GM21528 (cell line): ENCODE data around the gene DDX23.
"Not testable (repeated sequence)": the region's sequence is repeated elsewhere in the genome, so short reads cannot be mapped to it uniquely, and the experiment has no call there.

Experiments
- ATAC-seq: cut with Tn5 transposase; IDR thresholded peaks from one replicate; pipeline ENCODE4 v1.9.1; 2021; ENCODE audit warnings: mild to moderate bottlenecking, moderate library complexity; ENCODE audit not compliant: unreplicated experiment, low FRiP score

The DDX23 gene

DNA sequence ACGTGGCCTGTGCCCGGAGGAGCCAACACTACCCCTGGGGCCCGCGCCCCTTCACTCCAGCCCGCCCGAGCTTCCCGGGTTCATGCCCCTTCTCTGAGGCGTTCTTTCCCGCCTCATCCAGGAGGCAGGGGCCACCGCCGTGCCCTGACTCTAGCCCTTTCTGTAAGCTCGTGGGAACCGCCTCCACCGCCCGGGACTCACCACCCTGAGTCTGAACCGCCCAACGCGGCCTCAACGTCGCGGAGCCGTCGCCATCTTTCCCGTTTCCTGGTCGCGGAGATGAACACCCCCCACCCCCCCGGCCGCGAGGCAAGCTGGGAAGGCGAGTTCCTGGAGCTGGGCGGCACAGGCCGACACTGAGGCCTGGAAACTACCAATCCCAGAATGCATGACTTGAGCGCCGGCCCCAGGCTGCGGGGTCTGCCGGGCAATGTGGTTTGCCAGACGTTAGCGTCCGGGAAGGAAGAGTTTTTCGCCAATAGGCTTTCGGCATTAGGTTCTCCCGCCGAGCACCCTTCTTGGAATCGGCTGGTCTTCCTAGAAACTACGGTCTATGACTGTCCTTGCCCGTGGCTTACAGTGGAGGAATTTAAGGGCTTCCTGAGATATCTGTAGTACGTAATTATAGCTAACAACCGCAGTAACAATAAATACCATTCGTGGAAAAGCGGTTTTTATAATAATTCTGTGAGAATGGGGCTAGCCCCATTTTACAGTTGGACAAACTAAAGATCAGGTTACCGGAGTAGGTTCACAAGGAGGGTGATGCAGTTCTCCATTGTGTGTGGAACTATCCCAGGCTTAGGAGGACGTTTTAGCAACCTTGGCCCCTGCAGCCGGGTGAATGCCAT, at the start of gene DDX23:
Gene DDX23 (minus strand): TSS at position 281 of the 851 bp plus-strand sequence. CDS start 6,381 bp downstream, outside the sequence.
- ATAC-seq = peak; percentile 93

DNA sequence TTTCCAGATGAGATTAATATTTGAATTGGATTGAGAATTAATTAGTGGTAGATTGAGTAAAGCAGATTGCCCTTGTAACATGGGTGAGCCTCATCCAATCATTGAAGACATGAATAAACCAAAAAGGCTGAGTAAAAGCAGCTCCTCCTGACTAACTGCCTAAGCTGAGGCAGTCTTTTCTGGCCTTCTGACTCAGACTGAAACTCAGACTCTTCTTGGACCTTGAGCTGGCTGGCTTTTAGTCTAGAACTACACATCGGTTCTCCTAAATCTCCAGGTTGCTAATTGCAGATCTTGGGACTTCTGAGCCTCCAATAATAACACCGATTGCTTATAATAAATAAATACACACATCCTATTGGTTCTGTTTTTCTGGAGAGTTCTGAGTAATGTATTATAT, 49.3 kb upstream of the DDX23 start:
- ATAC-seq = no peak

DNA sequence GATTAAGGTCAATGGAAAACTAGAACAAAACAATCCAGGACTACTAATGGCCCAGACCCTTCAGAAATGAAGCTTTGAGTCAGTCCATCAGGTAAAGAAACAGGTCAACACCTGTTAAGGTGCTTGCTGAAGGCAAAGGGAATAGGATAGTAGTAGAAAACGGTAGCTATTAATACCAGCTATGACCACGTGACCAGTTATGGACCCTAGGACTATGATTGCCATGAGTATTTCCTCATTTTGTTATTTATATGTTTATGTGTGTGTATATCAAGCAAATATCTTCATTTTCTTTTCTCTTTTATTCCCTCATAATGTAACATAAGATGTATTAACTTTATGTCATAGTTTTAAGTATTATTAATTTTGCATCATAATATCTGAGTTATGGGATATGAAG, 47.7 kb upstream of the DDX23 start:
- no peak for ATAC-seq

DNA sequence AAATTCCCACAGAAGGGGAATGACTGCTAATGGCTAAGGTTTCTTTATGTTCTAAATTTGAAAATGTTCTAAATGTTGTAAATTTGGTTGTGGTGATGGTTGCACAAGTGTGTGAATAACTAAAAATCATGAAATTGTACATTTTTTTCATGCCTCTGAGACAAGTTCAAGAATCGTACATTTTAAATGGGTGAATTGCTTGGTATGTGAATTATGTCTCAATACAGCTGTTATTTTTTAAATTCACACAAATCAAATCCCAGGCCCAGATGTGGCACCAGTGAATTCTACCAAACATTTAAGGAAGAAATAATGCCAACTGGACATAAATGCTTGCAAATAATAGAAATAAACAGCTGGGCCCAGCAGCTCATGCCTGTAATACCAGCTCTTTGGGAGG, 42.3 kb upstream of the DDX23 start:
- no peak for ATAC-seq

DNA sequence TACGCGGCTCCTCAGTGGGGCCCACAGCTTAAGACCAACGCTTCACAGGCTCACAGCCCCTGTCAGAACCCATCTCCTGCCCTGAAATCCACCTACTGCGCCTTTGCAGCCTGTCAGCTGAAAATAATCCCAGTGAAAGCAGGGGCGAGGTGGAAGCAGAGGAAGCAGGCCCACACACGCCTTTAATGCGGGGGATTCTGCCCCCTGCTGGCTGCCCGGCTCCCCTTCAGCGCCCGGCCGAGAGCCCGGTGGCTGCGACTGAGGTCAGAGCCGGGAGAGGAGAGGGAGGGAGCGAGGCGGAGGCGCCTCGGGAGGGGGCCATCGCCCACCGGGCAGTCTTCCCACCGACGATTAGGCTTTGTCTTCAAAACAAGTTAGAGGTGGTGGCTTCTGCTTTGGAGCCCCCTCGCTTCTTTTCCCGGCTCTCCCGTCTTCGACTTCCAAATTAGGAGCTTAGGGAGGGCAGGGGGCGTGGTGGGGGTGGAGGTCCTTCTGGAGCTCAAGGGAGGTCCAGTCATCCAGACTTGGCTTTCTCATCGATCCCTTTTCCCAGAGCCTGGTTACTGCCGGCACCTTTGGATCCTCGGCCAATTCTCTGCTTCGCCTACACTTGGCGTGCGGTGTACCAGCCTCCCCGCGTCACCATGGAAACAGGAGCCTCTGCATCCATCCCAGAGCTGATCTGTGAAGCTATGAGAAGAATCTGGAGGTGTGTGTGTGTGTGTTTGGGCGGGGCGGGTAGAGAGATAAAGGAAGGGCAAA, 38.9 kb upstream of the DDX23 start:
- no peak for ATAC-seq

DNA sequence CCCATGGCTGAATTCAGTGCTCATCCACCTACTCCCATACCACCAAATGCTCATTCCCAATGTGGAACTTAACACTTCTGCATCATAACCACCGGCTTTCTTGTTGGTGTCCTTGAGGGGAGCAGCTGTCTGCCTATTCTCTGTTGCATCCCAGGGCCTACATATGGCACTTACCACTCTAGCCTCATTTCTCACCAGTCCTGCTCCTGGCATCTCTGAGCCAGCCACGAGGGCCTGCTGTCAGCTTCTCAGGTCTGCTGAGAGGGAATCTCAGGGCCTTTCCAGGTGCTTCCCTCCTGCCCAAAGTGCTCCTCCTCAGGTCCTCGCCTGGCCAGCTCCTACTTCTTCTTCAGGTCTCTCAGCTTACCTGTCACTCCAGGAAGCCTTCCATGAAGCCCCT, 37.7 kb upstream of the DDX23 start:
- no peak for ATAC-seq

DNA sequence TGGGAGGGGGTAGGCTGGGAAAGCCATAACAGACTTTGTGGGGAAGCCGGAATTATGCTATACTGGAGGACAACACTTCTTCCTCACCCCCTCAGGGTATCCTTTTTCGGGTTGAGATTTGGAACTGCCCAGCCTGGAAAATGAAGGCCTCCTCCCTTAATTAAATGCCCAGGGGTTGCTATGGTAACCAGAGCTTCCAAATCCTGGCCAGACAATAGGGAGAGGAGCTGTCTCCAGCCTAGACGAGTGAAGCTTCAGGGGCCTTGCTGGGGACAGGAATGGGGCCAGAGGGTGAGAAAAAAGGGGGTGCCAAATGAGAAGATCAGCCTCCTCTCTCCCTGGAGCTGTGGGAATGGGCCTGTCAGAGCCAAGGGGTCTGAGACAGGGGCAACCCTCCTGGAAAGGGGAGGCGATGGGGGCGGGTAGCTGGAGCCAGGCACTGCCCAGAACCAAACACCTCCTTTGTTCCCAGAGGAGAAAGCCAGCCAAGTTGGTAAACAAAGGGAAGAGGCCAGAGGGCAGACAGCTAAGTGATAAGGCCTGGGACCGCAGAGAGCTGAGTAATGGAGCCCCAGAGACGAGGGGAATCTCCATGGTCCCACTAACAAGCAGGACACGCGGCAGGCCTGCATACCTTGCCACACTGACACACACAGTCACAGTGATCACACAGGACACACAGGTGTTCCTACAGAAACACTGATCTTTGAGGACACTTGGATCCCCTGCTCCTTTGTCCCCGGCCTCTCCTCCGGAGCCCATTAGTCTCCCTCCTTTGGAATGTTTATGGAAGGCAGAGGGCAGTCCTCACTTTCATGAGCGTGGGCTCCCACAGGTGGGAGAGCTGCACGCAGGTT, 31.6 kb upstream of the DDX23 start:
- no peak for ATAC-seq

DNA sequence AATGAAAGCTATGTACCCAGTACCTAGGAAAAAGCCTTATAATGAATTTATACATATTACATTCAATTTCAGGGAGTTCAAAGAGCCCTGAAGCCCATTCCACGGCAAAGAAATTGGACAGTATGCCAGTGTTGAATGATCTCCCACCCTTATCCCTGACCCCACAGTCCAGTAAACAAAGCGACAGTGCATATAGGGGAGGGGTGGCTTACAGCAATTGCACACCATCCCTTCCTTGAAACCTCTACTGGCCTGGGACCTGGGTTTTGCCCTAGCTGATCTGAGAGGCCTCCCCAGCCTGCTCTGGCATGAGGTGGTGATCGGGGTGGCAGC, 31.0 kb upstream of the DDX23 start:
- ATAC-seq = no peak

DNA sequence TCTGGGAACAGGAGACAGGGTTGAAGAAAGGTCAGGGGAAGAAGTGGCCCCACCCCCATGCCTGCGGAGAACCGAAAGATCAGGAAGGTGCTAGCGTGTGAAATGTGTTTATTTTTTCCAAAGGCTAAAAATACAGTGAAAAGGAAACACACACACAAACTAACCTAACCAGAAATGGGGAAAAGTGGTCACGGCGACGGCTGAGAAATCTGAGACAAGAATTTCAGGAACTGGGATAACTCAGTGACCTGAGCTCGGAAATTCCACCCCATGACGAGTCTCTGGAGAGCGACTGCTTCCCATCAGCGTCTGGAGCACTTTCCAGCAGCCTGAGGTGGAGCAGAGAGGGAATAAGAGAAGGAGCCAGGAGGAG, 30.3 kb upstream of the DDX23 start:
- no peak for ATAC-seq

DNA sequence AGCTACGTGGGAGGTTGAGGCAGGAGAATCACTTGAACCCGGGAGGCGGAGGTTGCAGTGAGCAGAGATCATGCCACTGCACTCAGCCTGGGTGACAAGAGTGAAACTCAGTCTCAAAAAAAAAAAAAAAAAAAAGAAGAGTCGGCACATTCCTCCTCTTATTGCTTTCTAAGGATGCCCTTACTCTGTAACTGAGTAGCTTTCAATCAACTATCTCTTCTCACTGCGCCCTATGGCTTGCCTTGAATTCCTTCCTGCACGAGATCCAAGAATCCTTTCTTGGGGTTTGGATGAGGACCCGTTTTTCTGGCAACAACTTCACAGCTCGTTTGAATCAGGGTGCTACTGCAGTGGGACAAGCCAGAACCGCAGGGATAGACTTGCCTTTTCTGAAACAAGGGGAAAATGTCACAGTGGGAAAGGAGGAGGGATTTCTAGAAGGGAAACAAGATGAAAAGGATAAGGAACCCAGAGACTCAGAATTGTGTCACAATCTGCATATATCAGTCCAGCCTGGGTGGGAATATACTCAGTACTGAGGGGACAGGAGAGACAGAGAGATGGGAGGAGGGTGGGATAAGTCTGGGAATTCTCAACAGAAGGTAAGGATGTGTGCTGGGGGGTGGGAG, 29.8 kb upstream of the DDX23 start:
- no peak for ATAC-seq

DNA sequence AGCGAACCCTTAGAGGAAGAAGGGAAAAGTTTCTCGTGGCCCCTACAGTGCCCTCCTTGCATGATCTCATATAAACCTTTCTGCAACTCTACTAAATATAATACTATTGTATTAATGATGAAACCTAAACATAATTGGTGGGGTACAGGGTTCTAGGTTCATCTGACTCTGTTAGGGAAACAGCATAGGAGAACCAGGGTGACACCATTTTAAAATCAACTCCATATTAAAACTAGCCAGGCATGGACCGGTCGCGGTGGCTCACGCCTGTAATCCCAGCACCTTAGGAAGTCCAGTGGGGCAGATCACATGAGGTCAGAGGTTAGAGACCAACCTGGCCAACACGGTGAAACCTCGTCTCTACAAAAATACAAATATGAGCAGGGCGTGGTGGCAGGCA, 28.7 kb upstream of the DDX23 start:
- ATAC-seq = no peak

DNA sequence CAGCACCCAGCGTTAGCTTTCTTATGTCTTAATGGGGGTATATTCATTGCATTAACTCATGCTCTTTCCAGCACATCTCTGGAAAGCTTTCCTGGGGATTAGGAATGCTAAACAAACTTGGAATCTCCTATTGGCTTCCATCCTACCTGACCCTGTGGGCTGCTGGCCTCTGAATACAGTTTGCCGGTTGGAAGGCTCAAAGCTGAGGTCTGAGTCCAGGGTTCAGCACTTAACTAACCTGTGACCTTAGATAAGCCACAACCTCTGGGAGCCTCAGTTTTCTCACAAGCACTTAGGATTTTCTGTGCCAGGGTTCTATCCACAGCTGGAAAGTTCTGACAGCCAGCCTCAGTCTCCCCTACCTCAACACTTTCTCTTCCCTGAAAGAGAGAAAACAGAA, 26.6 kb upstream of the DDX23 start:
- ATAC-seq = no peak

DNA sequence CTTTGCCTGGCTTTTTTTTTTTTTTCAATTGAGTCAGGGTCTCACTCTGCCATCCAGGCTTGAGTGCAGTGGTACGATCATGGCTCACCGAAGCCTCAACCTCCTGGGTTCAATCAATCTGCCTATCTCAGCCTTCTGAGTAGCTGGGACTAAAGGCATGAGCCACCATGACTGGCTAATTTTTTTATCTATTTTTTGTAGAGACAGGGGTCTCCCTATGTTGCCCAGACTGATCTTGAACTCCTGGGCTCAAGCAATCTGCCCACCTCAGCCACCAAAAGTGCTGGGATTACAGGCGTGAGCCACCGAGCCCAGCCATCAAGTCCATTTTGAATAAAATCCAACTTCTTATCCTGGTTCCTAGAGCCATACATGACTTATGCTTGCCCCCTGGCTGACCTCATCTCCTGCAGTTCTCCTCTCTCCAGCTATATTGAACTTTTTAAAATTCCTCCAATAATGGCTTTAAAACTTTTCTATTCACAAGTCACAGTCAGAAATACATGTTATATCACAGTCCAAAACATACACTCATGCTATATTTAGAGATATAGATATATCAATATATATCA, 24.1 kb upstream of the DDX23 start:
- ATAC-seq = no peak

DNA sequence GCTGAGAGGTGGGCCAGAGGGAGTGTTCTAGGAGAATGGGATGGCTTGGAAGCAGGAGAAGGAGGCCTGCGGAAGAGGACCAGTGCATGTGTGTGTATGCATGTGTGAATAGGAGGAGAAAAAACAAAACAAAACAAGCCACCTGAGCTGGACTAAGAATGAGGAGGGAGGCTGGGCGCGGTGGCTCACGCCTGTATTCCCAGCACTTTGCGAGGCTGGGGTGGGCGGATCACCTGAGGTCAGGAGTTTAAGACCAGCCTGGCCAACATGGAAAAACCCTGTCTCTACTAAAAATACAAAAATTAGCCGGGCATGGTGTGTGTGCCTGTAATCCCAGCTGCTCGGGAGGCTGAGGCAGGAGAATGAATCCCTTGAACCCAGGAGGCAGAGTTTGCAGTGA, 21.6 kb upstream of the DDX23 start:
- ATAC-seq = not testable (repeated sequence)

DNA sequence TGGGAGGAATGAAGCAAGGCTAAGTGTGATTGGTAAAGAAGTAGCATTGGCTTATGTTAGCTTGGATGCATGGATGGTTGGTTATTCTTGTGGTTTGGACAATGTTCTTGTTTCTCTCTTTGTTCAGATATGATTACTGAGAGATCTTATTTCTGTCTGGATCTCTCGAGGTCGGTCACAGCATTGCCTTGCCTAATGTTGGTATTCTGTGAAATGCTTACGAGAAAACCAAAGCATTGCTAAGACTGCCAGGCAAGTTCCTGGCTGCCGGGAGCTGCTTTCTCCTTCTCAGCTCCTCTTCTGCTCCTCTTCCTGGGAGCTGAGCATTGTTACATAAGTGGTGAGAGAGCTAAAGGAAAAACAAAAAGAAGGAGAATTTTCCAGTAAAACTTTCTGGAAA, 21.1 kb upstream of the DDX23 start:
- ATAC-seq = no peak

DNA sequence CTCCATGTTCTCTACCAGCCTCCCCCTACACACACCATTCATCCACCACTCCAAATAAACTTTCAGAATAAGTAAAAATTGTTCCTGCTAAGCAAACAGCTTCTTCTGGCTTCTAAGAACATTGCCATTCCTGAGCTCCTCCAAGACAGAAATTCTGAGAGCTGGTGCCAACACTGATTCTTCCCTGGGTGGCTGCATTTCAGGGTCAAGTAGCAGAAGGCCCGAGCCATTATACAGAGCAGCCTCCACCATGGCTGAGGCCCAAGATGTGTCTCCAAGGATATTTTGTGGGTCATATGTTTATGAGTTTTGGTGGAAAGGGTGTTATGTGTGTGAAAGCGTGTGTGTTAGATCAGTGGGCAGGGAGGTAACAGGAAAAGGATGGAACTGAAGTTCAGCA, 17.2 kb upstream of the DDX23 start:
- no peak for ATAC-seq

DNA sequence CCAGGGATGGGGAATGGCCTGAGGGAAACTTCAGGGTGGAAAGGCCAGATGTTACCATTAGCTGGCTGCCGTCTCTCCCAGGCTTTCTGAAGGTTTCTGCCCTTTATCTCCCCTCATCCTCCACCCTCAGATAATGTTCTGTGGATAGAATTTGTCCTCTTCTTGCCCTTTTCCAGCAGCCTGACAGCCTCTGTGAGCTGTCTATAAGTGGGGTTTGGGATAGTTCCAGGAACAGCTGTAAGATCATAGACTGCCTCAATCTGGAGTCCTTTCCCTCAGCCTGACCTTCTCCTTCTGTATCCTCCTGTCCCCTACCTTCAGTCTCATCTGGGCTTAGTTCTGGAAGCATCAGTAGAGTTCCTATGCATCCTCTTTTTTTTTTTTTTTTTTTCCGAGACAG, 16.5 kb upstream of the DDX23 start:
- no peak for ATAC-seq

DNA sequence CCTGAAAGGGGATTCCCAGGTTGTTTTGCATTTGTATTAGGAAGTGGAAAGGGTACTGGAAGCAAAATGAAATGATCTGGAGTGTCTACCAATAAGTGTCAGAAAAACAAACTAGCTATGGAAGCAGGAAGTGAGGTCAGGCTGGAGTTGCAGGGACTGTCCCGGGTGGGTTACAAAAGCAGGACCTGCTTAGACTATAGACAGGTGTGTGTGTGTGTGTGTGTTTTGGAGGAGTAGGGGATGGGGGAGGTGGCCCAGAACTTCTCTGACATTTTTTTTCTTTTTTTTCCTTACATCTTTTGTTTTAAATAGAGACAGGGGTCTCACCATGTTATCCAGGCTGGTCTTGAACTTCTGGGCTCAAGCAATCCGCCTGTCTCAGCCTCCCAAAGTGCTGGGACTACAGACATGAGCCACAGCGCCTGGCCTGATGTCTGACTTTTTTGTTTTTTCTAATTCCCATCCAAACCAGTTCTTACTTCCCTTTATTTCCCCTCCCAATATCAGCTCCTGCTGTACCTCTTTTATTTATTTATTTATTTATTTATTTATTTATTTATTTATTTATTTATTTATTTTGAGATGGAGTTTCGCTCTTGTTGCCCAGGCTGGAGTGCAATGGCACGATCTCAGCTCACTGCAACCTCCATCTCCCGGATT, 14.2 kb upstream of the DDX23 start:
- ATAC-seq = no peak

DNA sequence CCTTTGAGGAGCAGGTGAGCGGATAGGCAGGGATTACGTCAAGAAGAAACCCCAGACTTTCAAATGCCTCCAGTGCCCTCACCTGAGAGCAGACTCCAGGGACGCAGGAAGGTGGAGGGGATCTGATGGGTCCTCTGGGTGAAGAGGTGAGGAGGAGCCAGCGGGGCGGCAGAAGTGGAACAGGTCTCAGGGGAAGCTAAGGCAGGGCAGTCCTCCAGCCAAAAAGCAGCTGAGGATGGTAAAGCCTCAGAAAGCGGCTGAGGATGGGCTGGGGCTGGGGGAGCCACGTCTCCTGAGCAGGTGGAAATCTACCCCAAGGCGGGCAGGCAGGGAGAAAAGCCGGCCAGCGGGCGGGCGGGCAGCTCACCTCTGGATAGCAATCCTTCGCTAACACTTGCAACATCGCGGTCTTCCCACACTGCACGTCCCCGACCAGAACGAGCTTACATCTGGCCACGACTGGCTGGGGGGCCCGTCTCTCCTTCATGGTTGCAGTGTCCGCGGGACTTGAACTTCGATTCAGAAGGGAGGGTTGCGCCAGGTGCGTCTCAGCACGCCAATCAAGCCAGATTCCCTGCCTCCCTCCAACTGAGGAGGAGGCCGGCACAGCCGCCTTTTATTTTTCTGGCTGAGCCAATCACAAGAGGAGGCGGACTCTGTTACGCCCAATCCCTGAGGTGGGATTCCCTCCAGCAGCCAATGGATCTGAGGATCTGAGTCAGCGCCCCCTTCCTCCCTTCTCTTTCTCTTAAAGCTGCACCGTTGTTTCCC, 13.5 kb upstream of the DDX23 start, which contains the start of gene RND1:
Gene RND1 (minus strand): TSS at position 590 of the 771 bp plus-strand sequence. CDS start 103 bp downstream, at position 487.
- ATAC-seq = peak; percentile 86
